ENCODE results near the gene LTB4R2.

LTB4R2 gene

GRCh38 chr14:24339284-24340151, 29.6 kb downstream of the LTB4R2 start, which contains the start of gene RIPK3:
Gene RIPK3 (minus strand): TSS chr14:24339991. CDS start chr14:24339826, 165 bp downstream.
- peak; percentile 82 for DNase-seq (ENCODE audit: low spot score)
- TF ChIP-seq, protein P1, sequence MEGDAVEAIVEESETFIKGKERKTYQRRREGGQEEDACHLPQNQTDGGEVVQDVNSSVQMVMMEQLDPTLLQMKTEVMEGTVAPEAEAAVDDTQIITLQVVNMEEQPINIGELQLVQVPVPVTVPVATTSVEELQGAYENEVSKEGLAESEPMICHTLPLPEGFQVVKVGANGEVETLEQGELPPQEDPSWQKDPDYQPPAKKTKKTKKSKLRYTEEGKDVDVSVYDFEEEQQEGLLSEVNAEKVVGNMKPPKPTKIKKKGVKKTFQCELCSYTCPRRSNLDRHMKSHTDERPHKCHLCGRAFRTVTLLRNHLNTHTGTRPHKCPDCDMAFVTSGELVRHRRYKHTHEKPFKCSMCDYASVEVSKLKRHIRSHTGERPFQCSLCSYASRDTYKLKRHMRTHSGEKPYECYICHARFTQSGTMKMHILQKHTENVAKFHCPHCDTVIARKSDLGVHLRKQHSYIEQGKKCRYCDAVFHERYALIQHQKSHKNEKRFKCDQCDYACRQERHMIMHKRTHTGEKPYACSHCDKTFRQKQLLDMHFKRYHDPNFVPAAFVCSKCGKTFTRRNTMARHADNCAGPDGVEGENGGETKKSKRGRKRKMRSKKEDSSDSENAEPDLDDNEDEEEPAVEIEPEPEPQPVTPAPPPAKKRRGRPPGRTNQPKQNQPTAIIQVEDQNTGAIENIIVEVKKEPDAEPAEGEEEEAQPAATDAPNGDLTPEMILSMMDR (IDR thresholded peaks at IDR 0.05; ENCODE audit: extremely low read depth, missing control alignments): no peak

- DNase-seq (ENCODE audit: low spot score): no peak
- TF ChIP-seq, protein P1 (IDR thresholded peaks at IDR 0.05; ENCODE audit: extremely low read depth, missing control alignments): no peak
These were observed 30.7 kb downstream of the LTB4R2 start for GRCh38 chr14:24340606-24341005.

- TF ChIP-seq, protein P1 (IDR thresholded peaks at IDR 0.05; ENCODE audit: extremely low read depth, missing control alignments): no peak
- DNase-seq (ENCODE audit: low spot score): no peak
These were observed 32.9 kb downstream of the LTB4R2 start for GRCh38 chr14:24342889-24343288.

DNA sequence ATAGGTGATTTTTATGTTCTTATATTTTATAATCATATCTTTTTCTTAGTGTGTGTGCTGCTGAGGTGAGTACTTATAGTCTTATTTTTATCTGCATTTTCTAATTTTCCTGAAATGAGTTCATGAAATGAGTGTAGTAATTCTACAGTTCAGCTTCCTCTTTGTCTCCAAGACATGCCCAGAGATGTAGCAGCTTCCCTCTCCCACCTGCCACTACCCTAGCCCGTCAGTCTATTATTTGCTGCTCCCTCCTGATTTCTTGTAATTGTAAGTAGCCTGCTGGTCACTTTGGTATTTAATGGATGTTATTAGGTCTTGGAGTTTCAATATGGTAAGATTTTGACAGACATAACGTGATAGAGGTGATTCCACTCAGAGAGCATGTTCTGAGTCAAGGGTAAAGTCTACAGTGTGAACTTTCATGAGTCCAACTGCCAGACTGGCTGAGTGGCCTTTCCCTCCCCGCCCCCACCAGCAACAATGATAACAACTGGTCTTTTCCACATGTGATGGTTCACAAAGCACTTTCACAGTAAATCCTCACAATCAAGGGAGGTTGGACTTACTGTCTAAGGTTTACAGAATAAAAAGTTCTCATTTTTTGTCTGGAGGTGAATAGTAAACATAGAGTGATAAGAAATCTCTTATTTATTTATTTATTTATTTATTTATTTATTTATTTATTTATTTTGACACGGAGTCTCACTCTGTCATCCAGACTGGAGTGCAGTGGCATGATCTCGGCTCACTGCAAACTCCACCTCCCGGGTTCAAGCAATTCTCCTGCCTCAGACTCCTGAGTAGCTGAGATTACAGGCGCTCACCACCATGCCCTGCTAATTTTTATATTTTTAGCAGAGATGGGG, 34.1 kb downstream of the LTB4R2 start:
- TF ChIP-seq, protein P1 (IDR thresholded peaks at IDR 0.05; ENCODE audit: extremely low read depth, missing control alignments): no peak
- DNase-seq (ENCODE audit: low spot score): peak; percentile 7

DNA sequence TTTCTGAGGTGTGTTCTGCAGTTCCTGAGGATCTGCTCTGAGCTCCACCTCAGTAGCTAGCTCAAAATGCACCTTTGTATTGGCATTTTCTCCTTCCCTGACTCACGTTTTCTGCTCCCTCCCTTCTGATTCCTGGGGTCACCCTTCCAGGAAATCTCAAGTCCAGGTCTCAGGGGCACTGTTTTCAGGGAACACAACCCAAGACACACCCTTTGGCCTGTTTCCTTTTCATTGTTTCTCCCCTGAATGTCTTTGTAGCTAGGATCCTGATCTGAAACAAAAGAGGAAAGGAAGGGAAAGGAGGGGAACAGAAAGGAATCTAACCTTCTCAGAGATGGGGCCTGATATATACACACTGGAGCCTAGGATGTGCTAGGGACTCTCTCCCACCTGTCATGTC, 37.2 kb downstream of the LTB4R2 start:
- TF ChIP-seq, protein P1 (IDR thresholded peaks at IDR 0.05; ENCODE audit: extremely low read depth, missing control alignments): no peak
- DNase-seq (ENCODE audit: low spot score): no peak

GRCh38 chr14:24348186-24348585, 38.2 kb downstream of the LTB4R2 start:
- DNase-seq (ENCODE audit: low spot score): no peak
- TF ChIP-seq, protein P1 (IDR thresholded peaks at IDR 0.05; ENCODE audit: extremely low read depth, missing control alignments): no peak

GRCh38 chr14:24349742-24350141, 39.8 kb downstream of the LTB4R2 start:
- DNase-seq (ENCODE audit: low spot score): no peak
- TF ChIP-seq, protein P1 (IDR thresholded peaks at IDR 0.05; ENCODE audit: extremely low read depth, missing control alignments): no peak
